DMS79 treated with DMSO at 0.1 percent for 48 hours (cell line): ENCODE results near the gene HEATR5A.
"Not testable (repeated sequence)": the region's sequence is repeated elsewhere in the genome, so short reads cannot be mapped to it uniquely, and the experiment has no call there.

Experiments
- DNase-seq: peaks from one replicate; lab custom pipeline; 2025; lab: John Stamatoyannopoulos, UW

The HEATR5A gene

DNA sequence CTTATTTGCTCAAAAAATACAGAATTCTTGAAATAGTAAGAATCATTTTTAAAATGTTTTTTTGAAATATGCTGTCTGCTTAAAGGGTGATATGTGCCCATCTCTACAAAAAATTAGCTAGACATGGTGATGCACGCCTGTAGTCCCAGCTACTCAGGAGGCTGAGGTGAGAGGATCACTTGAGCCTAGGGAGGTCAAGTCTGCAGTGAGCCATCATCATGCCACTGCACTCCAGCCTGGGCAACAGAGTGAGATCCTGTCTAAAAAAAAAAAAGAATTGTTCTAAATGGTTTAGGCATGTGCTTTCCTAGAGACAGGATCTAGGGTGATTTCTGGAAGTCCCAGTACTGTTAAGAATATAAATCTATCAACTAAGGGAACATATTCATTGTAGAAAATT lies 137.2 kb downstream of the HEATR5A start:
- no peak for DNase-seq

DNA sequence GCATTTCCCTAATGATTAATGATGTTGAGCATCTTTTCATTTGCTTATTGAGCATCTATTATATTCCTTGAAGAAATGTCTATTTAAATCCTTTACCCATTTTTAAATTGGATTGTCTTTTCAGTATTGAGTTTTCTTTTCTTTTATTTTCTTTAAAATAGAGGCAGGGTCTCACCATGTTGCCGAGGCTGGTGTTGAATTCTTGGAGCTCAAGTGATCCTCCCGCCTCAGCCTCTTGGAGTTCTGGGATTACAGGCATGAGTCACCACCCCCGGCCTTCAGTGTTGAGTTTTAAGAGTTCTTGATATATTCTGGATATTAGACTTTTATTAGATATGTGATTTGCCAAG lies 139.5 kb downstream of the HEATR5A start:
- no peak for DNase-seq

DNA sequence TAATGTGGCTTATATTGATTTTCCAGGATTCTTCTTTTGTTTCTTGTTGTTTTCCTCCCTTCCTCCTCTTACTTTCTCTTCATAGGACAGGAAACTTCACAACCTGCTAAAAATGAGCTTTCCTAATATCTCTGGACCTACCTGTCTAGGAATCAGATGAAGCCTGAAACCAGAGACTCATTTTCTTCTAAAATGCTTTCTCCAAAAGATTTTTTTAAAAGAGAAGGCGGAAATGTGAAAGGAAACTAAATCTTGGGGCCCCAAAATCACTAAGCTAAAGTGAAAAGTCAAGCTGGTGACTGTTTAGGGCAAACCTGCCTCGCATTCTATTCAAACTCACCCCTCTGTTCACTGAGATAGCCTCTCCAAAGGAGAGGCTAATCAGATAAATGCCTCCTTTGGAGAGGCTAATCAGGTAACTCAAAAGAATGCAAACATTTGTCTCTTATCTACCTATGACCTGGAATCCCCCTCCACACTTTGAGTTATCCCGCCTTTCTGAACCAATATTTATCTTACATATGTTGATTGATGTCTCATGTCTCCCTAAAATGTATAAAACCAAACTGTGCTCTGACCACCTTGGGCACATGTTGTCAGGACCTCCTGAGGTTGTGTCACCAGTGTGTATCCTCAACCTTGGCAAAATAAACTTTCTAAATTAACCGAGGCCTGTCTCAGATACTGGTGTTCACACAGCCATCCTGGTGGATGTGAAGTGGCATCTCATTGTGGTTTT lies 140.0 kb downstream of the HEATR5A start:
- DNase-seq = no peak

DNA sequence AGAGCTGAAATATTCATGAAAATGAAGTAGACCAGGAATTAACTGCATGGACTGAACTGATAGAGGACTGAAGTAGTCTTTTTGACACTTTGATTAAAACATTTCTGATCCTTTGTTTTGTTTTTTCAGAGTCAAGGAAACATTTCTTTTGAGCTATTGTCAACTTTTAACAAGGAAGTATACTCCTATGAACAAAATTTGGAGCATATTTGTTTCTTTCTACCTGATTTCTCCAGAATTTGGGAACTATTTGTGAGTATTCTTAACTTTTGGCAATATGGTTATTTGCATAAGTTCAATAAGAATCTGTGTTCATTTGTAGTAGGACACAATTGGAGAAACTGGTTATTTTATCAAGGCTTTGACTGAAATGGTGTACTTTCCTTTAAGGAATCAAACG lies 141.5 kb downstream of the HEATR5A start:
- no peak for DNase-seq

DNA sequence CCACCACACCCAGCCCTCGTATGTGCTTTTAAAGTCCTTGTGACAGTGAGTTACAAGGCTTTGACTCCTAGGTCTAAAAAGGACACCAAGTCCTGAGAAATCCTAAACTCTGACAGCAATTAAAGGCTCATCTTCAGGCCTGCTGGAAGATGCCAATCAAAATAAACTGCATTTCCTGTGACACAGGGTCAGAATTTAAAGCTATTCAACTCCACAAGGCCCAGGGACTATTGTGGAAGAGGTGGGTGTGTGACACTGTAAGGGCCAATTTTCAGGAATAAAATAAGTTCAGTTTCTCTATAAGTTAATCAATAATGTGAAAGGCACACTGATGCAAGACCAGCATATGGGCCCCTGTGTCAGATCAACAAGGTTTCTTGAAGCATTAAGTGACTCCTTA lies 143.3 kb downstream of the HEATR5A start:
- no peak for DNase-seq

DNA sequence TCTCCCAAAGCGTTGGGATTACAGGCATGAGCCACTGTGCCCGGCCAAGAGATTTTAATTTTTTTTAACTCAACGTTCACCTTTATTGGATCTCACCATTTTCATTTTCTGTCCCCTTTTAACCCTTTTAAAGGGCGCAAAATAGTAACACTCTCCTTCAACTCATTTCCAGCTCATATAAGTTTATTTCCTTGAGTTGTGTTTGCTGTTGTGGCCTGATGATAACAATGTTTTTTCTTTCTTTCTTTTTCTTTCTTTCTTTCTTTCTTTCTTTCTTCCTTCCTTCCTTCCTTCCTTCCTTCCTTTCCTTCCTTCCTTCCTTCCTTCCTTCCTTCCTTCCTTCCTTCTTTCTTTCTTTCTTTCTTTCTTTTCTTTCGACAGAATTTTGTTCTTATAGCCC lies 143.9 kb downstream of the HEATR5A start:
- DNase-seq = not testable (repeated sequence)

DNA sequence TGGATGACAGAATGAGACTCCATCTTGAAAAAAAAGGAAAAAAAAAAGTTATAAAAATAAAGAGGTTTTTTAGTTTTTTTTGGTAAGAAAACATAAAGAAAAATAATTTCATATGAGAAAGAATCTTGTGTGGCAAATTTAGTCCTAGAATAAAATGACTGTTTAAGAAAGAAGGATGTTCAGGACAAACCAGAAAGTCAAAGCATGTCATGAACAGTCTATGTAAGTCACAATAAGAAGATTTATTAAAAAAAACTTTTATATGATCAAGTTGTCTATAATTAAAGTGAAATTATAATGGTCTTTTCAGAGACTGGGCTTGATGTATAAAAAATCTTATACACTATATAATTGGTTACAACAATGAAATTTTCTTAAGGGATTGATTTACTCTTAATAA lies 144.6 kb downstream of the HEATR5A start:
- peak; percentile 18 for DNase-seq

DNA sequence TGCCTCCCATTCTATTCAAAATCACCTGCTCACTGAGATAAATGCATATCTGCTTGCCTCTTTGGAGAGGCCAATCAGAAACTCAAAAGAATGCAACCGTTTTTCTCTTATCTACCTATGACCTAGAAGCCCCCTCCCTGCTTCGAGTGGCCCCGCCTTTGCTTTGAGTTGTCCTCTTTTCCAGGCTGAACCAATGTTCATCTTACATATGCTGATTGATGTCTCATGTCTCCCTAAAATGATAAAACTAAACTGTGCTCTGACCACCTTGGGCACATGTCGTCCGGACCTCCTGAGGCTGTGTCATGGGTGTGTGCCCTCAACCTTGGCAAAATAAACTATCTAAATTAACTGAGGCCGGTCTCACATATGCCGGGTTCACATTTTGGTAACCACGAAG lies 148.7 kb downstream of the HEATR5A start:
- DNase-seq = no peak

DNA sequence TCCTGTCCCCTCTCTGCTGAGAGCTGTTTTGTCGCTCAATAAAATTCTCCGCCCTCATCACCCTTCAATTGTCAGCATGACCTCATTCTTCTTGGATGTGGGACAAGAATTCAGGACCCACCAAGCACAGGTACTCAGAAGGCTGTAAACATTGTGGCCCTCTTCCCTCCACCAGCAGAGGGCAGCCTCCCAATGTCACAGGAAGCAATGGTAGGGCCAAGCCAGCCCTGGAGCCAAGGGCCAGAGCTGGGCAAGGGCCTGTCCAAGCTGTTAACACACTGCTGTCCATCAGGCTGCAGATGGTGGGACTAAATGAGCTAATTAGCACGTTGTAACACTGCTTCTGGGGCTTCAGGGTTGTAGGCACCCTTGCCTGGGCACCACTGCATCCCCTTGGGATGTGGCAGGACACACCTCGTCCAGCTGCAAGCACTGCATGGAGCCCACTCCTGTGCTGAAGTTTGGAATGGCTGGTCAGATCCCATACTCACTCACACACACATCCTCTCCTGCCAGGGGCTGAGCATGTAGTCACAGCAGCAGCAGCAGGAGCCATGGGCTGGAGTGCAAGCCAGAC lies 150.1 kb downstream of the HEATR5A start:
- no peak for DNase-seq

DNA sequence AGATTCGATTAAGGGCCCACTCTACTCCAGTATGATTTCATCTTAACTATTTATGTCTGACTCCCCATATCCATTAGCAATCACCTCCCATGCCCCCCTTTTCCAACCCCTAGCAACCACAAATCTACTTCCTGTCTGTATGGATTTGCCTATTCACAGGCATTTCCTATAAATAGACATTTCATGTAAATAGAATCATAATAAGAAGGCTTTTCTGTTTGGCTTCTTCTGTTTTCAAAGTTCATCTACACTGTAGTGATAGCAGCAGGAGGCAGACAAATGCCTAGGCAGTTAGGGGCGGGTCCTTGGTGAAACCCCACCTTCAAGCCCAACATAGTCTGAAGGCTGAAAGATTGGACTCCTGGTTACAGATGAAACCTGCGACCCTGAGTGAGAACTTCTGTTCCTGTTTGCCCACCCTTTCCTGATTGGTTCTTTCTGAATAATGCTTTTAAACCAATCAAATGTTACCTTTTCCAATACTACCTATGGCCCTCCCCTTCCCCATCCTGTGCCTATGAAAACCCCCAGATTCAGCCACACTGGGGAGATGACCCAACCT lies 150.6 kb downstream of the HEATR5A start:
- no peak for DNase-seq

DNA sequence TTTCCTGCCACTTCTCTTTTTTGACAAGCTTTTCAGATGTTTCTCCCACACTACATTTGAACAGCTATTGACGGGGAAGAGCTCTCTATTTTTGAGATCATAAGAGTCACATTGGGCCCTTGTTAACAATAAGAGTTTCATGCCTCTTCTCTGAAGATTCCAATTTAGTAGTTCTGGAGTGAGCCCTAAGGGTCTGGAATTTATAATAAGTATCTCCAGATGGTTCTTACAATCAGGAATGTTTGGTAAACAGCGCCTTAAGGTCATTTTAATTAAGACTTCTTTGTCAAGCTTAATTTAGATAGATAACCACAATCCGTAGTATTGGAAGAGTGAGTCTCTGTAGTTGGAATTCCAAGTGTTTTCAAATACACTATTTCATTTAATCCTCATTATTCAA lies 152.1 kb downstream of the HEATR5A start:
- peak; percentile 99 for DNase-seq

DNA sequence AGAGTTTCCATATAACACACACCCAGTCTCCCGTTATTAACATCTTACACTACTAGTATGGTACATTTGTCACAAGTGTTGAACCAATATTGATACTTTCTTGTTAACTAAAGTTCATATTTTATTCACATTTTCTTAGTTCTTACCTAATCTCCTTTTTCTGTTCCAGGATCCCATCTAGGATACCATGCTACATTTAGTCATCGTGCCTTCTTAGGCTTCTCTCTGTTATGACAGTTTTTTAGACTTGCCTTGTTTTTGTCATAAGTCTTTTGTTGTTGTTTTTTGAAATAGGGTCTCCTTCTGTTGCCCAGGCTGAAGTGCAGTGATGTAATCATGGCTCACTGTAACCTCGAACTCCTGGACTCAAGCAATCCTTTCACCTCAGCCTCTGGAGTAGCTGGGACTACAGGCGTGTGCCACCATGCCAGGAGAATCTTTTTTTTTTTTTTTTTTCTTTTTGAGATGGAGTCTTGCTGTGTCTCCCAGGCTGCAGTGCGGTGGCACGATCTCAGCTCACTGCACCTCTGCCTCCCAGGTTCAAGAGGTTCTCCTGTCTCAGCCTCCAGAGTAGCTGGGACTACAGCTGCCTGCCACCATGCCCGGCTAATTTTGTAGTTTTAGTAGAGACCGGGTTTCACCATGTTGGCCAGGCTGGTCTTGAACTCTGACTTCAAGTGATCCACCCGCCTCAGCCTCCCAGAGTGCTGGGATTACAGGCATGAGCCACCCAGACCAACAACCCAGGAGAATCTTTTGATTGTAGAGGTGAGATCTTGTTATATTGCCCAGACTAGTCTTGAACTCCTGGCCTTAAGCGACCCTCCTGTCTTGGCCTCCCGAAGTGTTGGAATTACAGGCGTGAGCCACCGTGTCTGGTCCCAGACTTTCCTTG lies 153.7 kb downstream of the HEATR5A start:
- DNase-seq = no peak

DNA sequence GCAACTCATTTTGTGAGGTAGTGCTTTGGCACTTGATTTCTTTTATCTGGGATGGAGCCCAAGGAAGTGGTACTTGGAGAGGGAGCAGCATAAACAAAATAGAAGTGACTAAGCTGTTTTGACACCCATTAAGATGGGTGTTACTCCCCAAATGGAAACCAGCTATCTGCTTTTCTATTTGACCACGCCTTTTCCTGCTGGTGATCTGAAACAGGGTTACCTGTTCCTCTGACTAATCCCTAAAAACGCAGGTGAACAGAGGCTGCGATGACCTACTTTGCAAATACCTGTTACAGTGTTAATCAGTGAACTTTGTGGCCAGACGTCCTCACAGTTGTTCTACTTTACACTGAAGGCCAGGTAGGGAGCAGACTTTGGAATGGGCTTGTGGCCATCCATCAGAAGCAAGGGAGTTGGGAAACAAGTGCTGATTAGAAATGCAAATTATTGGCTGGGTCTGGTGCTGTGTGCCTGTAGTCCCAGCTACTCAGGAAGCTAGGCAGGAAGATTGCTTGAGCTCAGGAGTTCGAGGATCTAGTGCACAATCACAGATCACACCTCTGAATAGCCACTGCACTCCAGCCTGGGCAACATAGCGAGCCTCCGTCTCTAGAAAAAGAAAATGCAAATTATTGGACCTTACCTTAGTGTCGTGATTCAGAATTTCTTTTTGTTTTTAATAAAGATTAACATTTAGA lies 154.5 kb downstream of the HEATR5A start:
- no peak for DNase-seq

DNA sequence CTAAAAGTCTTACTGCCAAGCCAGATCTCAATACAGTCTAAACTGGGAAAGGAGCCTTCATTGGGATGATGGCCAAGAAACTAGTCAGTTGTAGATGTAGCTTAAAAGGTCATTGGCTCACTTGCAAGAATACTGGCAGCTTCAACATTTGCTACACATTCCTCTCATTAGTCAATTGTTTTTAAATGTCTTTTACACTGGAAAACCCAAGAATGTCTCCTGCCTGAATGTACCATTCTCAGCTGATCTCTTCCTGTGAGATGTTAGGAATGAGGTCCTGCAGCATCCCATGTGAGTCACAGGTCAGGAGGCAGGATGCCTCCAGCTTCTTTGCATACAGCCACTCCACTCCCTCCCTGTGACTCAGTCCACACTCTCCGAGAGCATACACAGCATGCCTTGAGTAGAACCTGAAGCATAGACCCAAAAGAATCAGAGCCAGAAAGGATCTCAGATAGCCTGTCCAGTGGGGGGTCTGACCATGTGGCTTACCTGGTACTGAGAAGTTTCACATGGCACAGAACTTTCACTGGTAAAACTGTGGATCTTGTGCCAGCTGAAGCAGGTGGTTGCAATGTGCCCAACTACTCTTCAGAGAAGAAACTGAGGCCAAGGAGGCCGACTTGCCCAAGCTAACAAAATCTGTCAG lies 156.7 kb downstream of the HEATR5A start:
- no peak for DNase-seq

DNA sequence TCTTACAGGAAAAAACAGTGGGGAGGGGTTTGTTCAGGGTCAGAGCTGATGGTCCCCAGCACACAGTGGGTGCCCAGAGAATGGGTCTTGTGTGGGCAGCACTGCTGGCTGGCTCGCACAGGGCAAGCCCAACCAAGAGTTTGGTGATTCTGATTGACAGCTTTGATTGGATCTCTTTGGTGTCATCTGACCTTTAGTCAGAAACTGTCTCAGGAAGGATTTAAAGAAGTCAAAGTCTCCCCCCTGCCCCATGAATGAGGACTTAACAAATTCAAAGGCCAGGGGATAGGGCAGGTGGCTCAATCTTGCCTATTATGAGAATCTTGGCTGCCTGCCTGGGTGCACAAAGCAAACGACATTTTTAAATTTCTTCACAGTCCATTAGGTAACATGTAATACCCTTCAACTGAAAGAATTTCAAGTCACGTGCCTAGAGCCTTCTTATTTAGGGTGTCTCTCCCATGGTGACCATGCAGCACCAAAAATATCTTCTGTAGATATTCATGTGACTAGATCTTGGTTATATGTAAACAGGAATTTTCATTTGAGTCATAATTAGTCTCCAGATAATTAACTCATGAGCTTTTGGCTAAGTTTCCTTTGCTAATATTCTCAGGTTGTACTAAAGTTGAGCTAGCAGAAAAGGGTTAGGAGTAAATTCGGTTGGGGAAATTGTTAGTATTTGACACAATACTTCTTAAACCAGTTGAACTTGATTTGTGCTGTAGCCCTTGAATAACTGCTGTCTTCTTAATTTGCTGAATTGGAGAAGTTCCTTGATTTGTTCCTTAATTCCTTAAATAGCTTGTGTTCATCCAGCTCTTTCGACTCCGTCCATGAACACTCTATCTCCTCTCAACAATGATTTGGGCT lies 158.3 kb downstream of the HEATR5A start:
- peak; percentile 97 for DNase-seq

DNA sequence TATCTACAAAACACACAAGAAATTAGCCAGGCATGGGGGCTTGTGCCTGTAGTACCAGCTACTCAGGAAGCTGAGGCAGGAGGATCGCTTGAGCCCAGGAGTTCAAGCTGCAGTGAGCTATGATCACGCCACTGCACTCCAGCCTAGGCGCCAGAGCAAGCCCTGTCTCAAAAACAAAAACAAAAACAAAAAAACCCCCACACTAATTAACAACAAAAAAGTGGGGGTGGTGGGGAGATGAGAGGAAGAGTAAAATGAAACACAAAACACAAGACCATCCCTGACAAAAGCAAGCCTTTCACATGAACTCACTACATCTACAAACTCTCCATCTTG lies 158.9 kb downstream of the HEATR5A start:
- DNase-seq = no peak

DNA sequence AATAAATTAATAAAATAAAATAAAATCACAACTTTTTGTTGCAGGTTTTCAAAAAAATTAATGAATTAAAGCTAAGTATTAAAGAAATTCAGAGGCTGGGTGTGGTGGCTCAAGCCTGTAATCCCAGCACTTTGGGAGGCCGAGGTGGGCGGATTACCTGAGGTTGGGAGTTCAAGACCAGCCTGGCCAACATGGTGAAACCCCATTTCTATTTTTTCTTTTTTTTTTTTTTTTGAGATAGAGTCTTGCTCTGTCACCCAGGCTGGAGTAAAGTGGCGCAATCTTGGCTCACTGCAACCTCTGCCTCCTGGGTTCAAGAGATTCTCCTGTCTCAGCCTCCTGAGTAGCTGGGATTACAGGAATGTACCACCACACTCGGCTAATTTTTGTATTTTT lies 161.3 kb downstream of the HEATR5A start:
- DNase-seq = not testable (repeated sequence)

DNA sequence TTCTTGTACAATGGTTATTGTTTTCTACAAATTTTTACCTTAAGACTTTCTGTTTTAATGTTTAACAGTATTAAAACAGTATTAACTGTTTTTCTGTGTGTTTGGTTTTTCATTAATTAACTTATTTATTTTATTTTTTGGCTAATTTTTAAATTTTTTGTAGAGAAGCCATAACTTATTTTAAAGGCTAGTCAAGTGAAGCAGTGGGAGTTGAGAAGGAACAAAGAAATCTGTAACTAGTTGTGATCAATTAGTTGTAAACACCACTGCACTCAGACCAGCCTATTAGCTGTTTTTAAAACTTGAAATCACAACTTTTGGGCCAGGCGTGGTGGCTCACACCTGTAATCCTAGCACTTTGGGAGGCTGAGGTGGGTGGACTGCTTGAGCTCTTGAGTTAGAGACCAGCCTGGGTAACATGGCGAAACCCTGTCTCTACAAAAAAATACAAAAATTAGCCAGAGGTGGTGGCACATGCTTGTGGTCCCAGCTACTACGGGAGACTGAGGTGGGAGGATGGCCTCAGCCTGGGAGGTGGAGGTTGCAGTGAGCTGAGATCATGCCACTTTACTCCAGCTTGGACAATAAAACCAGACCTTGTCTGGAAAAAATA lies 161.8 kb downstream of the HEATR5A start:
- DNase-seq = no peak

DNA sequence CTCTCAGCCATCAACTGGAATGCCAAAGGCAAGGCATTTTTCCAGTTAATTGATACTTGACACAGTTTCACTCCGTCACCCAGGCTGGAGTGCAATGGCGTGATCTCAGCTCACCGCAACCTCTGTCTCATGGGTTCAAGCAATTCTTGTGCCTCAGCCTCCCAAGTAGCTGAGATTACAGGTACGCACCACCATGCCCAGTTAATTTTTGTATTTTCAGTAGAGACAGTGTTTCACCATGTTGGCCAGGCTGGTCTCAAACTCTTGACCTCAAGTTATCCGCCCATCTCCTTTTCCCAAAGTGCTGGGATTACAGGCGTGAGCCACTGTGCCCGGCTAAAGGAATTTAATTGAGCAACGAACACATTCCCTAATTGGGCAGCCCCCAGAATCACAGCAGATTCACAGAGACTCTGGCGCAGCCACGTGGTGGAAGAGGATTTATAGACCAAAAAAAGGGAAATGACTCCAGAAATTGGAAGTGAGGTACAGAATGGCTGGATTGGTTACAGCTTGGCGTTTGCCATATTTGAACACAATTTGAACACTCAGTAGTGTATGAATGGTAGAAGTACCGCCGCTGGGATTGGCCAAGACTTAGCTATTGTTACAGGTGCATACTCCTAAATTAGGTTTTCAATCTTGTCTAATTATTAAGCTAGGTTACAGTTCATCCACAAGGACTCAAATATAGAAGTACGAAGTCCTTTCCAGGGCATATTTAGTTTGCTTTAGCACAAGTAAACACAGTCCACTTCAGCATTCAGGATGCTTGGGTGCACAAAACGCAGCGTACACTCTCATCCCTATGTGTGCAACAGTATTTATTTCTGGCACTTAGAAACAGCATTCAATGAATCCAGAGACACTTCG lies 162.6 kb downstream of the HEATR5A start:
- DNase-seq = not testable (repeated sequence)

DNA sequence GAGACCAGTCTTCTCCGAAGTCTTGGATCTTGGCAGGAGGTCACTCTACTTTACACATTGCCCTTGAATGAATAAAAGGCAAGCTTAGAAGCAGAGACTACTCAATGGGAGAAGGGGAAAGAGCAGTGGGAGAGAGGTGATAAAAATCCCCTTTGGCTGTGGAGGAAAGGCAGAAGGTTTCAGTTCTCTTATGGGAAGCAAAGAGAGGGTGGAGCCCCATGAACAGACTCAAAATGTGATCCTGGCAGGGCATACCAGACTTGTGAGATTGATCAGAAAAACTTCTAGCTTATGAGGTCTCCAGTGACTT lies 163.2 kb downstream of the HEATR5A start:
- DNase-seq = no peak
